Activated CD8-positive, alpha-beta memory T cell treated with anti-CD3 and anti-CD28 coated beads, Interleukin-2, amount 50 U/mL, for 48 hours (primary cell): ENCODE data around the gene NACC2.

ENCODE experiments used
- DNase-seq: peaks from one replicate; pipeline ENCODE4 v3.0.0-alpha.2; 2020

NACC2 gene

DNA sequence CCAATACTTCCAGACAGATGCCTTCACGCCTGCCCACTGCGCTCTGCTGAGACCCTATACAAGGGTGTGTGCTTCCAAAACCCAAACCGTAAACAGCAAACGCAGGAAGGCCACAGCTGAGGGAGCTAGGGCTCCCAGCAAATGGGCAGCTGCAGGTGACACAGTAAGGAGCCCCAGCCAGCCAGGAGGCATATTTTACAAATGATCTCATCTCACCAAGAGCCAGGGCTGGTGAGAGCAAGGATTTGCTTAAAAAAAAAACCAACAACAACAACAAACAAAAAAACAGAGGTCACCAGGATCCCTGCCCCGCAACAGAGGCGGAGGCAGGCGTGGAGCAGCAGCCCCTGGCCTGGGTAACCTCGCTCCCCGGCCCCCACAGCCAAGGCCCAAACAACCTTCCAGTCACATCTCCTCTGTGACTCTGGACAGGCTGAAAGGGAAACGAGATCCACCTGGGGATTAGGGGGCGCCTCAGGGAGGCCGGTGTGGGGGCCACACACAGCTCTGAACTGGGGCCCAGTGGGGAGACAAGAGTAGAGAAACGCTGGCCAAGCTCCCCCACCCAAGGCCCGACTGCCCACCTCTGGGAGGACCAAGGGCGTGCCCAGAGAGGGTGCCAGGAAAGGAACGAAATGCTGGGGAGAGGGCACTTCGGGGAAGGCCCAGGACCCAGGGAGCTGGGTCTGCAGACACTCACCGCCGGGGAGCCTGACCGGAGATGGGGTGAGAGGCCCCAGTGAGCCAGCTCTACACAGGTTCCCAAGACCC lies 3.3 kb downstream of the NACC2 start:
- DNase-seq, result no peak

- no peak for DNase-seq
These were observed 4.1 kb downstream of the NACC2 start for GRCh38 chr9:136090768-136091581.

DNA sequence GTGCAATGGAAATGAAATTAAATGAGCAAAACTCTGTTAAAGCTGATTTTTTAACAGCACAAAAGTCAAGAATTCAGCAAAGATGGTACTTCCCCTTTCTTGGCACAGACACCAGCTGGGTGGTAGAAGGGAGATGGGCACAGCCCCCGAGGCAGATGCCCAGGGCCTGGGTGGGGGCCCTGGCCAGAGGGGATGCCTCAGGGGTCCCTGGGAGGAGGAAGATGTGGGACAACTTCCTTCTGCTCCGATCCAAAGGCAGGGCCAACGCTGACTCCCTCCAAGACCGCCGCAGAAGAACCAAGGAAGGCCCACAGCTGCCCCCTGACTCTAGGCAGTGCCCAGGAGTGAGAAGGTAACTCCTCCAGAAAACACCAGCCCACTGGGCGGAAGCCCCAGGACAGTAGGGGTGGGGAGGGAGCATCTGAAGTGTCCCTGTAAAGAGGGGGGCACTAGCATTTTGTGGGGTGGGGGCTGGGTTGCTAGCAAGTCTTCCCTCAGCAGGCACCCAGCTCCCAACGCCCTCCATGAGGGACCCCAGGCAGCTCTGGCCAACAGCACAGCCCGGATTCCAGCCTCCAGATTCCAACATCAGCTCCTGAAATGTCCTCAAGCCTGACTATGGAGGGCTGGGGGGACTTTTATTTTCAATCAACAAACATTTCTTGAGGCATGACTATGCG lies 4.9 kb downstream of the NACC2 start:
- no peak for DNase-seq

DNA sequence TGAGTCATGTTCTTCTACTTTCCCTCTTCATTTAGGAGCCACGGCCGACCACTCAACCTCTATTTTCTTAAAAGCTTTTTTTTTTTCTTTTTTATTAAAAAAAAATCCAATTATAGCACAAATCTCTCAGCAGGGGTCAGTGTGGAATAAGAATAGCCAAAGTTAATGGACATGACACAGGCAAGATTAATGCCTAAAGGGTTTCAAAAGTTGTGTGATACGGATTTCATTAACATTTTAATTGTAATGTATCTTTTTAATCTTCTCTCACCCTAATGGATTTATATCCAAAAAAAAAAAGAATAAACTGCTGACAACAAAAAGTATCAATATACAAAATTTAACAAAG lies 5.4 kb downstream of the NACC2 start:
- no peak for DNase-seq

- DNase-seq, result peak; percentile 56
These were observed 6.0 kb downstream of the NACC2 start for GRCh38 chr9:136088939-136089696.

DNA sequence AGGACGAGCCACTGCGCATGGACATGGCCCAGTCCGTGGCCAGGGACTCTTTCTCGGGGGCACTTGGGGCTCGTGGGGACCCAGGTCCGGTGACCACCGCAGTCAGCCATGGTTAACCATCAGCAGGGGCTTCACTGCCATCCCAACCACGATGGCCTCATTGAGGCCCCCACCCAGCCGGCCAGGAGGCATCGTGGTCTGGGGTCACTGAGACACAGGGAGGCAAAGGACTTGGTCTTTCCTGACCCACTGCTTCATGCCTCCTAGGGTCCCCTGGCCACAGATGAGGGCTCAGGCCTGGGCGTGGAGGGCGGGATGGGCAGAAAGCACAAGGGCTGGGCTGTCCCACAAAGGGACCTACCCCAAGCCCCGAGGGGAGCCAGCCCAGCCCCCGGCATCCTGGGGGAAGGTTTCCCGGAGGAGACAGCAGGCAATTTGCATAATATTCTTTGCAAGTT lies 6.6 kb downstream of the NACC2 start:
- DNase-seq, result peak; percentile 52

DNA sequence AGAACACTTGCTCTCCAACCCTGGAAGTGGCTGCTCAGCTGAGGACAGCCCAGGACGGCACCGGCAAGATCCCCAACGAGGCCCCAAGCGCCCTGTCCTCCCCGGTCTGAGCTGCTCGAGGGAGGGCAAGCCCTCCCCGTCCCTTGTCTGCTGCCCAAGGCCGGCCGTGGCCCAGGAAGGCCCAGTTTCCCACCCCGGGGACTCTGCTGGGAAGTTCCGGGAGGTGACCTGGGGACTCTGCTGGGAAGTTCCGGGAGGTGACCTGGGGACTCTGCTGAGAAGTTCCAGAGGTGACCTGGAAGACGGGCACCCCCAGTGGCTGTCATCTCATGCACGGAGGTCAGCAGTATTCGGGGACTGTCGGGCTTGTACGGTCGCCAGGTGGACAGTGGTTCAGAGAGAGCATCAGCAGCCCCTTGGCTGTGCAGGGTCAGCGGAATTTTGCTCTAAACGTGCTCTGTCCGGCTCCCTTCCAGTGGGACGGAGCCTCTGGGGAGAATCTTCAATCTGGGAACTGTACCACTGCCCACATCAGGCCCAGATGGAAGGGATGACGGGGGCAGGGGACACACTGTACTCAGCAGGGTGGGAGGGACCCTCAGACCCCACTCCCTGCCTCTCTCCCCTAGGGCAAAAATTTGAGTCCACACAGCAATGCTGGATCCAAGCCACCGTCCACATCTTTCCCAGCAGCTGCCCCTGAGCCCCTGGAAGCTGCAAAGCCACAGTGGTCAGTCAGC lies 7.2 kb downstream of the NACC2 start:
- DNase-seq, result no peak

- DNase-seq, result peak; percentile 49
These were observed 7.9 kb downstream of the NACC2 start for GRCh38 chr9:136086951-136087740.

DNA sequence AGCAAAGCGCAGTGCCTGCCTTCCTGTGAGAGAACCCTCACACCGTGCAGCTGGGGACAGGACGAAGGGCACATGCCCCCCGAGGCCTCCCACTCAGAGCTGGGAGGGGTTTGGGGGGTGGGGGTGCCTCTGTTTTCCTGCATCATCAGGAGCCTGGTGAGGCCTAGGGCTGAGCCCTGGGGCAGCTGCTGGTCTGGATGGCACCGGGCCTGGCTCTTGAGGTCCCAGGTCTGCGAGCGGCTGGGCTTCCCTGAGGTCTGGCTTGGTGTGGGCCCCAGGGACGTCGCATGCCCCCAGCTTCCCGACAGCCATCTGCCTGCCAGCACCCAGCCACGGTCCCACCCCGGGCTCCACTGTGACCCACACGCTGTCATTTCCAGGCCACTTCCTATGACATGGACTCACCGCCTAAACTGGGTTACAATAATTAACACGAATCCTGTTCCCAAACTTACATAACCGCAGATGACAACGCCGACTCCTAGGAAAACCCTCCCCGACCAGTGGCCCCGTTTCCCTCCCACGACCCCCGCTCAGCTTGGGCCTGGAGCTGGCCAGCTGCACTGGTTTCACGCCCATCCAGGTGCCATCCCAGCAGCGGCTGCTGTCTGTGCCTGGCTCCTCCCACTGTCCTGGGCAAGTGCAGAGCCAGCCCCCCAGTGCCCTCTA lies 8.7 kb downstream of the NACC2 start:
- no peak for DNase-seq

DNA sequence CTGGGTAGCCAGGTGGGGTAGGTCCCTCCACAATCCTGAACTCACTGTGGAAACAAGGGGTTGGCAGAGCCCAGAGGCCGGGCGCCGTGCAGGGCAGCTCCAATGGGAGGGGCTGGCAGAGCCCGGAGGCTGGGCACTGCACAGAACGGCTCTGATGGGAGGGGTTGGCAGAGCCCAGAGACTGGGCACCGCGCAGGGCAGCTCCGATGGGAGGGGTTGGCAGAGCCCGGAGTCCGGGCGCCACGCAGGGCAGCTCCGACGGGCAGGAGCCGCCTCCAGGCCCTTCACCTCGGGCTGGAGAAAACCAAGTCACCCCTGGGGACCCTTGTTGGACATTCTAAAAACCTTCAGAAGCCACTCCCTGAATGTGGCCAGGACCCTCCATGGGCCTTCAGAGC lies 9.3 kb downstream of the NACC2 start:
- no peak for DNase-seq

DNA sequence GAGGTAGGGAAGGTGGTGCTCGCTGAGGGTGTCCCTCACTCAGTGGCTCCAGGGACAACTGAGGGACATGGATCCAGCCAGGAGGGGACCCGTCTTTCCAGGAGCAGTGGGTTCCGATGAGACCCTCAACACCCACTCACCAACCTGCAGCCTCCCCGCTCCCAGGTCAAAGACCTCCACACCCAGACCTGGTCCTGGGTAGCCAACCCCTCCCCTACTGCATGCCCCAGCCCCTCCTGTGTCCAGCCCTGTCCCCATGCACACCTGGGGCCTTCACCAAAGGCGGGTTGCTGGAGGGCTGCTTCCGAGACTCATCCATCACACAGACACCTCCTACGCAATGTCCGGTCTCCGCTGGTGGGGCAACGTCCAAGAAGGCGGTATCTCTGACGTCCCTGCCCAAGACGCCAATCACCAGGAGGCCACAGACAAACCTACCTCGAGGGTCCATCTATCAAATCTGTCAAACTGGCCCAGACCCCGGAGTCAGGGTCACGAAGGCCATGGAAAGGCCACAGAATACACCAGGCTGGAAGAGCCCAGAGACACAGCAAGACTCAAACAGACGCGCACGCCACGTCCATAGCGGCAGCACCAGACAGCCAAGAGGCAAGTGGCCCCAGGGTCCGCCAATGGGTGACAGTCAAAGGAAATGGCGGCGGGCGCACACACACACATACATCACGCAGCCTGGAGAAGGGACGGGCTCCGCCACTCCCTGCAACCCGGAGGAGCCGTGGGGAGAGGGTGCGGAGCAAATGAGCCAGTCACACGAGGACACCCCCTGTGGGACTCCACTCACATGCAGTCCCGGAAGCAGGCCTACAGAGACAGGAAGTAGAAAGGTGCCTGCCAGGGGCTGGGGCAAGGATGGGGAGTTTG lies 10.8 kb downstream of the NACC2 start:
- DNase-seq, result no peak

DNA sequence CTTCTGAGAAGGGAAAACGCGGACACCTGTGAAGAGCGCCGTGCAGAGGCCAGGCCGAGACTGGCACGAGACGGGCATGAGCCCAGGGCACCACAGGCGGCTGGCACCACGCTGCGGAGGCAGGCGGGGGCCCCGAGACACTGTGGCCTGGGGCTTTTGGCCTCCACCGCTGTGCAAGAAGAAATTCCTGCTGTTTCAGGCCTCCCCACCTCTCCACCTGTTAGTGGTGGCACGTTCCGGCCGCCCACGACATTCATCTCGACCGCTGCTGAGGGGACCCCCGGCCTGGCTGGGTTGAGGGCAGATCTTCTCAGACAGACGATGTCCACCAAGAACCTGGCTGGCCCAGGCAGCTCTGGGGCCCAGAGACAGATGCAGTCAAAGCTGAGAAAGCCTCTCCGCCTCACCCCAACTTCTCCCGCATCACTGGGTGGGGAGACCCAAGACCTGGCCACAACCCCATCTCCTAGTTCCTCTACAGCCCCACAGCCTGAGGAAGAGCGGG lies 11.5 kb downstream of the NACC2 start:
- DNase-seq, result no peak

DNA sequence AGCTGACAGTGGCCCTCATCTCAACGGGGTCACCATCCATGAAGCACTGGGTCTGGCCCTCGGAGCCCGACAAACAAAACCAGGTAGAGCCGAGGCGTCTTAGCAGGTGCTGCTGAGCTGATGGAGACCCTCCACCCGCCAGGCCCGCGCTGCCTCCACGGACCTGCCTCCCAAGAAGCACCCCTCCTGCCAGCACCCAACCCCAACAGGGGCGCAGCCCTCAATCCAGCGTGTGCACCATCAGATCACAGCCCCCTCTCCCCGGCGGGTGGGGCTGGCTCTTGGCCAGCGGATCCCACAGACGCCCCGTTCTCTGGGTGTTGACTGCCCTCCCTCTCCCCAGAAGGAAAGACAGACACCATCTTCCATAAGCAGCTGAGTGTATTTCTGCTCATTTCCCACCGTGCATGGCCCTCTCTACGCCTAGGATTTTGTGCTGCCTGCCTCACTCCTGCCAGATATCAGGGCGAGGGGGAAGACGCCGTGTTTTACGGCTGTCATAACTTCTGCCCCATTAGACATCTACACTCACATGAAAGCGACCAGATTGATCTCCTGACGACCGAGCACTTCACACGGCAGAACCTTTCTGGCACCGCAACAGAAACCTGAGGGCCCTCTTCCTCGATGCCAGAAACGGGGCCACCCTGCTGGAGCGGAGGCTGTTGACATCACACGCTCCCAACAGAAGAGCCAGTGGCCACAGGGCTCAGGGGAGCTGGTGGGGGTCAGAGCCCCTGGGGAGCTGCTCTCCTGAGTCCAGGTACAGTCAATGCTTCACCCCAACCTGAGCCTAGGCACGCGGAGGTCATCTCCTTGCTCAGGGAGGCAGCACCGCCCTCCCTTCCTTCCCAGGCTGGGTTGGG lies 12.4 kb downstream of the NACC2 start:
- no peak for DNase-seq

DNA sequence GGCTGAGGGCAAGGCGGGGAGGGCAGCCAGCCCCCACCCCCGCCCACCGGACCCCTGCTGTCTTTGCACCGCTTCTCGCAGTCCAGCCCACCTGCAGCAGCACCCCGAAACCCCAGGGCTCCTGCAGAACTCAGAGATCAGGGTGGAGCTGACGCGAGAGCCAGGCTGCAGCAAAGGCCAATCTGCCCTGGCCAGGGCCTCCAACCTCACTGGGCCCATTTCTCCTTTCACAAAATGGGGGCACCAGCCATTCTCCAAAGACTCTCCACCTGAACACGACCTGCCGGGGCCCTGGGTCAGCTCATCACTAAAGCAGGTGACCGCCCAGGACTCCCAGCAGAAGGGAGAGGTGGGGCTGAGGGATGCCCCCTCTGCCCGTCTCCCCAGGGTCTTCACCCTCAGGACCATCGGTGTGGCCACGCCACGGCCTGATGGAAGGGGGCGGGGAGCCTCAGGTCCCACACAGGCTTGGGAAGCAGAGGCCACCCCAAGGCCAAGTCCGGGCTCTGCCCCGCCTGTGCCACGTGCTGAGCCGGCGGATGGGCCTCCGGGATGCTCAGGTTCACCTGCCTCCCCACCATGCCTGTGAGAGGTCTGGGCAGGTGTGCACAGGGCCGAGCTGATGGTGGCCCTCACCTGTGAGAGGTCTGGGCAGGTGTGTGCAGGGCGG lies 13.1 kb downstream of the NACC2 start:
- DNase-seq, result no peak

DNA sequence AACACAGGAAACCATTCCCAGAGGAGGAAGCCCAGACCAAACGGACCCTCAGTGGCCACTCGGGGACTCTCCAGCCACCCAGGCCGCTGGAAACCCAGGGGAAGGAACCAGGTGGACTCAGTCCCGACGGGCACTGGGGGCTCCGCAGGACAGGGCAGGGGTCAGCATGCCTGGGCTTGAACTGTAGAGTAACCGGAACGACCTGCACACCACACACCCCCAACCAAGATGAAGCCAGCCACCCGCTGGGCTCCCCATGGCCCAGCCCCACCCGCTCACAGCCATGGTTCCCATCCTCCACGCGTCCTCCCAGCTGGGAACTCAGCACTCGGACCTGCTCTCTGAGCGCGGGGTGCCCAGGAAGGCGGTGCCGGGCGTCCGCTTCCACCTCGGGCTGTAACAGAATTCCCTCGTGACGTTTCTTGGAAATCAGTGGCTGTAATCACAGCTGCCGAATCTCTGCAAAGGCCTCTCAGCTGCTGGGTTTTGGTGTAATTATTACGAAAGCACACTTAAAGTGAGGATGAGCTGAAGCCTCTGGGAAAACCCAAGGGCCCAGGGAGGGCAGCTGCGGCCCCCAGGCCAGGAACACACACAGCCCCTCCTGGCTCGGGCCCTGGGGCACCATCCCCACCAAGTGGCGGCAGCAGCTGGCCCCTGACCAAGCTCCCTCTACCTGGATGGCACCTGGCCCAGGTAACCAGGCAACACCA lies 13.8 kb downstream of the NACC2 start:
- no peak for DNase-seq

- DNase-seq, result no peak
These were observed 14.4 kb downstream of the NACC2 start for GRCh38 chr9:136080716-136081112.

DNA sequence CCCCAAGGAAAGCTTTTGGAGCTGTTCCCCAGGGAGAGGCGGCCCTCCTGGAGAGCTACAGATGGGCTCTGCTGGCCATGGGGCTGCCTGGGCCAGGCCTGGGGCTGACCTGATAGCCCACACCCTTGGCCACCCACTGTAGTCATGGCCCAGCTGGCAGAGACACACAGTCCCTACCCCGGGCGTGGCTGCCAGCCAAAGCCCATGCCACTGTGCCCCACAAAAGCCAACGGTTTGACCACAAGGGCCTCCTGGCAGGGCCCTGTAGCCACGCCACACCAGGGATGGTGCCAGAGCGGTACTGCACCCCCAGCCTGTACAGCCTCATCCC lies 15.2 kb downstream of the NACC2 start:
- no peak for DNase-seq
